AG04450 (cell line): ENCODE results near the gene MTHFSD. TPM values are rescaled to one million over a fixed set of nuclear protein-coding genes. Genes with fewer than 3 reads are reported as not detected.

Source experiments
- CTCF ChIA-PET: fragments of 300-600, 350-600 bp; formaldehyde crosslinking; extraction: SDS; loops from one replicate; lab custom pipeline; 2022; ENCODE audit warnings: antibody characterized with exemption, inconsistent platforms; lab: Charles Lee
- POLR2A ChIA-PET: fragments of 350-600 bp; formaldehyde crosslinking; extraction: SDS; loops from one replicate; lab custom pipeline; 2021; ENCODE audit warnings: antibody characterized with exemption, inconsistent platforms; lab: Yijun Ruan, JAX
- DNase-seq: peaks from one replicate; pipeline ENCODE4 v3.0.0-alpha.2; 2011; ENCODE audit warnings: low read depth, low spot score
- H3K27ac ChIP-seq: one replicate; pipeline ENCODE4 v1.5.1; 2012; ENCODE audit warnings: low read depth, low read length, control low read depth
- H3K27me3 ChIP-seq: one replicate; pipeline ENCODE4 v1.6.0; 2012; ENCODE audit warnings: low read length; ENCODE audit not compliant: control insufficient read depth, insufficient read depth
- H3K4me3 ChIP-seq: 2 replicates; pipeline ENCODE4 v1.5.1; 2011; ENCODE audit warnings: mild to moderate bottlenecking, low read depth, low read length, control low read depth
- H3K9me3 ChIP-seq: 2 replicates; pipeline ENCODE4 v1.5.1; 2012; ENCODE audit warnings: low read length; ENCODE audit not compliant: control insufficient read depth, insufficient read depth
- CTCF ChIP-seq: IDR thresholded peaks from 2 replicates; pipeline ENCODE4 v1.5.1; 2011; ENCODE audit warnings: low read depth, low read length, control low read depth, inconsistent platforms
- polyA plus RNA-seq: library from polyadenylated mRNA; depleted of rRNA; stranded (reverse); fragments of >200 nt; gene quantifications from 2 replicates; pipeline ENCODE4 v1.2.3, GENCODE V29; 2011

The MTHFSD gene
- polyA plus RNA-seq, 1 experiment: 16.7 TPM

DNA sequence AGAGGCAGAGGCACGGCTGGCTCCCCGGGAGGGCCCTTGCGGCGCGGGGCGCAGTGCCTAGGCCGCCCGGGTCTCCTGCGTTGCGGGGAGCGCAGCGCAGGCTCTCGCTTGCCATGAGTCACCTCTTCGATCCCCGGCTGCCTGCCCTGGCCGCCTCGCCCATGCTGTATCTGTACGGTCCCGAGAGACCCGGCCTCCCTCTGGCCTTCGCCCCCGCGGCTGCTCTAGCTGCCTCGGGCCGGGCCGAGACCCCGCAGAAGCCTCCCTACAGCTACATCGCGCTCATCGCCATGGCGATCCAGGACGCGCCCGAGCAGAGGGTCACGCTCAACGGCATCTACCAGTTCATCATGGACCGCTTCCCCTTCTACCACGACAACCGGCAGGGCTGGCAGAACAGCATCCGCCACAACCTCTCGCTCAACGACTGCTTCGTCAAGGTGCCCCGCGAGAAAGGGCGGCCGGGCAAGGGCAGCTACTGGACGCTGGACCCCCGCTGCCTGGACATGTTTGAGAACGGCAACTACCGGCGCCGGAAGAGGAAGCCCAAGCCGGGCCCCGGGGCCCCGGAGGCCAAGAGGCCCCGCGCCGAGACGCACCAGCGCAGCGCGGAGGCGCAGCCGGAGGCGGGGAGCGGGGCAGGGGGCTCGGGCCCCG lies 23.7 kb upstream of the MTHFSD start:
- Histone ChIP-seq H3K27me3 (no peaks in the 10 kb centered on the region), H3K9me3 (peaks cover 3% of the 10 kb centered on the region; the same call in 1 of the 2 replicates), H3K4me3 (peak overlapping the region; percentile 86), H3K27ac (peak overlapping the region; percentile 100)
- ChIA-PET CTCF (interaction anchor here (1.0 to 1.2 kb wide), 2 partner anchors 14 to 484 kb away, joined by 4 to 5 read pairs; no protein-coding TSS in a partner anchor), POLR2A (interaction anchor here (0.8 to 2.4 kb wide), 8 partner anchors 12 to 382 kb away, joined by 3 to 9 read pairs (median 4); no protein-coding TSS in a partner anchor)
- TF ChIP-seq CTCF: no peak
- DNase-seq: peak; percentile 56

GRCh38 chr16:86578061-86578599 lies 23.1 kb upstream of the MTHFSD start, which contains the start of gene FOXL1:
Gene FOXL1, plus strand, starts transcription at chr16:86578549. Its CDS starts 175 bp downstream, at chr16:86578724.
- TF ChIP-seq CTCF: no peak
- peak within 1 kb of the TSS; percentile 100 for H3K27ac ChIP-seq
- H3K27me3 ChIP-seq: no peaks in the 10 kb centered on the region
- ChIA-PET CTCF (interaction anchor here (0.7 kb wide), 2 partner anchors 13 to 484 kb away, joined by 3 read pairs; no protein-coding TSS in a partner anchor), POLR2A (interaction anchor here (0.7 to 2.4 kb wide), 10 partner anchors 13 to 624 kb away, joined by 3 to 9 read pairs (median 4); no protein-coding TSS in a partner anchor)
- DNase-seq: peak; percentile 97
- H3K4me3 ChIP-seq: peak within 1 kb of the TSS; percentile 86
- peaks cover 3% of the 10 kb centered on the region; the same call in 1 of the 2 replicates for H3K9me3 ChIP-seq

GRCh38 chr16:86577314-86577971 lies 22.4 kb upstream of the MTHFSD start:
- peak overlapping the region; percentile 76 for H3K4me3 ChIP-seq
- TF ChIP-seq CTCF: no peak
- H3K27ac ChIP-seq: peak overlapping the region; percentile 100
- peak; percentile 93 for DNase-seq
- ChIA-PET POLR2A (interaction anchor here (0.6 to 2.4 kb wide), 9 partner anchors 13 to 625 kb away, joined by 3 to 9 read pairs (median 4); no protein-coding TSS in a partner anchor), CTCF (interaction anchor here (0.7 kb wide), 2 partner anchors 13 to 485 kb away, joined by 3 read pairs; no protein-coding TSS in a partner anchor)
- no peaks in the 10 kb centered on the region for H3K27me3 ChIP-seq
- peaks cover 3% of the 10 kb centered on the region; the same call in 1 of the 2 replicates for H3K9me3 ChIP-seq

DNA sequence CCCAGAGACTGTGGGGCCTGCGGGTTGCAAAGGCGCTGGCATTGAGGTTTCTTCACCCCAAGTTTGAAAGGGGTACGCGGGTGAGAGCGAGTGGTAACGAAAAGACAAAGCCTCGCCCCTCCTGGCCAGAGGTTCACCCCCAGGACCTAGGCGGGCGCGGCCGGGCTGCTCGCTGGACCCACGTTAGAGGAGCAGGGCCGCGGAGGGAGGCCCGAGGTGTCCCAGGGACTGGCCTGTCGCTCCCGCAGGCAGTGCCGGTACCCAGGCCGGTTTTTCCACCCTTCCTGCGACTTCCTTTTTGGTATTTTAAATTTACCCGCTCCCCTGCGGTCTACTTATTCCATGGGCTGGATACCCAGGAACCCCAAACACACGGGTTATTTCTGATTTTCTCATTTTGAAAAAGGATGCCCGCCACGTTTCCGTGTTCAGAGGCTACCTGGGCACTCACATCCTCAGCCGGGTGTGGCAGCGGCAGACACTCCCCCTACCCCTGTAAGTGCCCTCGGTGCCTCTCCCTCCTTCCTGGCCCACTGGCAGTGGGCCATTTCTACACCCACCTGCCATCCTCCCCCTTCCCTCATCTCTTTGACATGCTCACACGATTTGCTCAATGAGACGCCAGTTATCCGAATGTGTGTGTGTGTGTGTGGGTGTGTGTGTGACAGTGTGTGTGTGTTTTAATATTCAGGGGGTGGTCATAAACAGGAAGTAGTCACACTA lies 21.7 kb upstream of the MTHFSD start:
- POLR2A ChIA-PET: interaction anchor here (0.6 to 1.8 kb wide), 21 partner anchors 9 to 998 kb away, joined by 3 to 23 read pairs (median 5); partner anchors contain the start of gene FOXC2
- Histone ChIP-seq H3K4me3 (peak overlapping the region; percentile 76), H3K9me3 (peaks cover 3% of the 10 kb centered on the region; the same call in 1 of the 2 replicates), H3K27me3 (no peaks in the 10 kb centered on the region), H3K27ac (peak overlapping the region; percentile 100)
- peak; percentile 80 for DNase-seq
- CTCF ChIA-PET: interaction anchor here (0.5 to 2.1 kb wide), 13 partner anchors 12 to 771 kb away, joined by 3 to 15 read pairs (median 4); no protein-coding TSS in a partner anchor
- no peak for TF ChIP-seq CTCF
